GM19467 (cell line): Measurements from ENCODE around the gene HOXA5.

Source experiments
- ATAC-seq: cut with Tn5 transposase; IDR thresholded peaks from one replicate; pipeline ENCODE4 v1.9.1; 2021; ENCODE audit warnings: mild to moderate bottlenecking, moderate library complexity; ENCODE audit not compliant: unreplicated experiment

HOXA5 gene

GRCh38 chr7:27111042-27111750 is 32.3 kb downstream of the HOXA5 start:
- no peak for ATAC-seq

GRCh38 chr7:27110186-27111031 is 33.1 kb downstream of the HOXA5 start:
- ATAC-seq, result no peak

GRCh38 chr7:27109466-27110185 is 33.9 kb downstream of the HOXA5 start:
- no peak for ATAC-seq

GRCh38 chr7:27108390-27109127 is 34.9 kb downstream of the HOXA5 start:
- ATAC-seq, result no peak

GRCh38 chr7:27107391-27108381 is 35.8 kb downstream of the HOXA5 start:
- ATAC-seq, result no peak

GRCh38 chr7:27106901-27107240 is 36.6 kb downstream of the HOXA5 start:
- no peak for ATAC-seq

- no peak for ATAC-seq
Measured at GRCh38 chr7:27106181-27106900, 37.1 kb downstream of the HOXA5 start.

- ATAC-seq, result no peak
Measured at GRCh38 chr7:27105301-27106031, 38.0 kb downstream of the HOXA5 start.

- ATAC-seq, result no peak
Measured at GRCh38 chr7:27104341-27105058, 39.0 kb downstream of the HOXA5 start.

GRCh38 chr7:27103489-27104226 is 39.8 kb downstream of the HOXA5 start:
- no peak for ATAC-seq

- no peak for ATAC-seq
Measured at GRCh38 chr7:27102581-27103442, 40.7 kb downstream of the HOXA5 start, which contains the start of gene HOXA2. Gene HOXA2, minus strand, starts transcription at chr7:27102683. Its CDS starts 183 bp downstream, at chr7:27102500.

GRCh38 chr7:27101957-27102580 is 41.4 kb downstream of the HOXA5 start:
- ATAC-seq, result no peak

- no peak for ATAC-seq
Measured at GRCh38 chr7:27101171-27101956, 42.1 kb downstream of the HOXA5 start.

GRCh38 chr7:27100694-27101170 is 42.7 kb downstream of the HOXA5 start:
- no peak for ATAC-seq
